ENCODE data around the gene SMIM33.

DNA sequence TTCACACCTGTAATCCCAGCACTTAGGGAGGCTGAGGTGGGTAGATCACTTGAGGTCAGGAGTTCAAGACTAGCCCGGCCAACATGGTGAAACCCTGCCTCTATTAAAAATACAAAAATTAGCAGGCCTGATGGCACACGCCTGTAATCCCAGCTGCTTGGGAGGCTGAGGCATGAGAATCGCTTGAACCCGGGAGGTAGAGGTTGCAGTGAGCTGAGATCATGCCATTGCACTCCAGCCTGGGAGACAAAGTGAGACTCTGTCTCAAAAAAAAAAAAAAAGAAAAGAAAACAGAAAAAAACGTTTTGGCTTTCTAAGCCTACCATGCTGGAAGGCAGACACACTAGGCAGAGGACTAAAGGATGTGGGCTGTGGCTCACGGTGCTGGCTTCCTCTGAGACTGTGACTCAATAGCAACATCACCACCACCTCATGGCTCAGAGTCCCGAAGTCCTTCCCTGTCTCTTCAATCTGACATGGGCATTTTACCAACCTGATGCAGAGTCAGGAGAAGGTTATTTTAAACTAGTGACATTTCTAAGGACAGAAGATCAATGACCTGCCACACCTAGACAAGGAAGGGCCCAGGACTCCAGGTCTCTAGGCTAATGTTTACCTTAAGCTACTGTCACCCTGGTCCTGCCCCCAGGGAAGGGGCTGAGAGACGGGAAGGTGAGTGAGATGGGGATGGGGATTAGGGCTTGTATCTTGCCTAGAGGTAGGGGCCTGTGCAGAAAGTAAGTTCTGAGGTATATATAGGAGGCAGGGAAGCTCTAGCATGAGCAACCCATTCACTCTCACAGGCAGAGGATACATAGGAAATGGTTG is 12.0 kb upstream of the SMIM33 start:
- TF ChIP-seq POLR2A (IDR thresholded peaks at IDR 0.05; ENCODE audit: low read depth, low read length) (no peak), TAF1 (IDR thresholded peaks at IDR 0.05; ENCODE audit: low read depth, low read length) (no peak), POLR2AphosphoS5 (IDR thresholded peaks at IDR 0.05; ENCODE audit: low read depth, low read length) (no peak), SPI1 (IDR thresholded peaks at IDR 0.05; ENCODE audit: low read depth, low read length) (peak; percentile 26; the same call in 1 of the 2 replicates), POU2F2 (IDR thresholded peaks at IDR 0.05; ENCODE audit: low read depth, low read length) (no peak)
